ENCODE results near the gene PARD3B.

The PARD3B gene

GRCh38 chr2:205128726-205129125, 583.5 kb downstream of the PARD3B start:
- TF ChIP-seq CTCF (IDR thresholded peaks at IDR 0.05; ENCODE audit: low read length, missing control alignments): no peak
- DNase-seq (ENCODE audit: low read depth): no peak
- no peak overlapping the region for H3K4me3 ChIP-seq (replicated peaks; ENCODE audit: low read depth, low read length)

- H3K4me3 ChIP-seq (replicated peaks; ENCODE audit: low read depth, low read length): no peak overlapping the region
- no peak for DNase-seq (ENCODE audit: low read depth)
- no peak for TF ChIP-seq CTCF (IDR thresholded peaks at IDR 0.05; ENCODE audit: low read length, missing control alignments)
Observed at GRCh38 chr2:205129531-205129930, 584.3 kb downstream of the PARD3B start.

GRCh38 chr2:205130111-205130829, 585.0 kb downstream of the PARD3B start:
- no peak for TF ChIP-seq CTCF (IDR thresholded peaks at IDR 0.05; ENCODE audit: low read length, missing control alignments)
- H3K4me3 ChIP-seq (replicated peaks; ENCODE audit: low read depth, low read length): no peak overlapping the region
- no peak for DNase-seq (ENCODE audit: low read depth)

GRCh38 chr2:205133544-205133943, 588.3 kb downstream of the PARD3B start:
- DNase-seq (ENCODE audit: low read depth): peak; percentile 35
- TF ChIP-seq CTCF (IDR thresholded peaks at IDR 0.05; ENCODE audit: low read length, missing control alignments): no peak
- H3K4me3 ChIP-seq (replicated peaks; ENCODE audit: low read depth, low read length): no peak overlapping the region

GRCh38 chr2:205138735-205139134, 593.5 kb downstream of the PARD3B start:
- DNase-seq (ENCODE audit: low read depth): no peak
- TF ChIP-seq CTCF (IDR thresholded peaks at IDR 0.05; ENCODE audit: low read length, missing control alignments): no peak
- H3K4me3 ChIP-seq (replicated peaks; ENCODE audit: low read depth, low read length): no peak overlapping the region

GRCh38 chr2:205139822-205140463, 594.7 kb downstream of the PARD3B start:
- TF ChIP-seq CTCF (IDR thresholded peaks at IDR 0.05; ENCODE audit: low read length, missing control alignments): no peak
- H3K4me3 ChIP-seq (replicated peaks; ENCODE audit: low read depth, low read length): no peak overlapping the region
- DNase-seq (ENCODE audit: low read depth): no peak

- no peak overlapping the region for H3K4me3 ChIP-seq (replicated peaks; ENCODE audit: low read depth, low read length)
- DNase-seq (ENCODE audit: low read depth): no peak
- no peak for TF ChIP-seq CTCF (IDR thresholded peaks at IDR 0.05; ENCODE audit: low read length, missing control alignments)
Observed at GRCh38 chr2:205141381-205141780, 596.1 kb downstream of the PARD3B start.

Data from fibroblast of pulmonary artery (primary cell).